Measurements from ENCODE around the gene GRK5. TPM values are rescaled to one million over a fixed set of nuclear protein-coding genes. Genes with fewer than 3 reads are reported as not detected.

The GRK5 gene
- total and polyA plus RNA-seq, 9 of the 15 experiments (the other 6 are each of a cell fraction or from before 2014, with no cell fraction given) = 0.46 to 0.83 (median 0.67) TPM; not detected in 2

GRCh38 chr10:119217401-119217800 is 10.0 kb downstream of the GRK5 start:
- DNase-seq (ENCODE audit: extremely low read depth in 1 of 4, low spot score in 3 of 4) (no peak), ATAC-seq (no peak), FAIRE-seq (no peak)
- no peak overlapping the region for H3K4me2 ChIP-seq (ENCODE audit: insufficient read depth, low read length)
- H3K27ac ChIP-seq (ENCODE audit: extremely low read depth, low read depth, low read length) = no peak overlapping the region
- H3K9me3 ChIP-seq (replicated peaks; ENCODE audit: control insufficient read depth, insufficient read depth, low read depth, low read length) = no peaks in the 10 kb centered on the region
- no peaks in the 10 kb centered on the region for H4K20me1 ChIP-seq (replicated peaks; ENCODE audit: control insufficient read depth, insufficient read depth, low read length)
- ChIA-PET CTCF (ENCODE audit: low intra/inter-chr PET ratio) (no interaction called here), POLR2A (no interaction called here)
- WGBS (ENCODE audit: insufficient coverage, low coverage, missing lambda C conversion rate) = 52% methylated on average over 9 of the region's 9 CpGs
- intact Hi-C loops (cut with micrococcal nuclease) (no loop called here), in situ Hi-C loops (cut with MboI) (no loop called here)
- no peaks in the 10 kb centered on the region for H3K79me2 ChIP-seq (ENCODE audit: control insufficient read depth, insufficient read depth, low read length)
- no peak overlapping the region for H3K4me3 ChIP-seq
- H3K4me1 ChIP-seq (replicated peaks in 1 of 2; ENCODE audit: control insufficient read depth in 2 of 2, insufficient read depth in 2 of 2, low read length in 2 of 2) = no peaks in the 10 kb centered on the region
- no peak overlapping the region for H3K9ac ChIP-seq (ENCODE audit: insufficient read depth in 1 of 2, low read depth in 2 of 2, low read length in 2 of 2)
- no peaks in the 10 kb centered on the region for H3K36me3 ChIP-seq (ENCODE audit: control insufficient read depth, insufficient read depth, low read length)
- no peak overlapping the region for H2AFZ ChIP-seq (ENCODE audit: low read depth, low read length)
- no TSS peak for BruUV-seq (replicated peaks)
- no peaks in the 10 kb centered on the region for H3K9me1 ChIP-seq (ENCODE audit: control insufficient read depth, insufficient read depth, low read length)
- no peaks in the 10 kb centered on the region for H3K27me3 ChIP-seq (ENCODE audit: control insufficient read depth in 2 of 2, insufficient read depth in 2 of 2, low read length in 2 of 2)
- TF ChIP-seq FOXK2 (conservative IDR thresholded peaks at IDR 0.05 in 1 of 2, IDR thresholded peaks at IDR 0.05 in 1 of 2; ENCODE audit: low read depth in 2 of 2) (no peak), PREB (CRISPR knock-in tag; IDR thresholded peaks at IDR 0.05) (no peak), MYC (IDR thresholded peaks at IDR 0.05; ENCODE audit: low read depth, low read length) (no peak), MYC (CRISPR knock-in tag; IDR thresholded peaks at IDR 0.05; ENCODE audit: borderline replicate concordance, low read depth) (no peak), SFPQ (IDR thresholded peaks at IDR 0.05; ENCODE audit: low read depth, low read length) (no peak), JUN (IDR thresholded peaks at IDR 0.05; ENCODE audit: borderline replicate concordance, low read depth, low read length) (no peak), JUN (CRISPR knock-in tag; IDR thresholded peaks at IDR 0.05; ENCODE audit: borderline replicate concordance) (no peak), TEAD4 (IDR thresholded peaks at IDR 0.05; ENCODE audit: low read length) (no peak), TEAD4 (CRISPR knock-in tag; IDR thresholded peaks at IDR 0.05; ENCODE audit: borderline replicate concordance) (no peak), FOS (IDR thresholded peaks at IDR 0.05; ENCODE audit: extremely low read depth, insufficient read length) (no peak), STAT6 (CRISPR knock-in tag; IDR thresholded peaks at IDR 0.05) (no peak), HDAC8 (tag; IDR thresholded peaks at IDR 0.05) (no peak), ATF6 (CRISPR knock-in tag; IDR thresholded peaks at IDR 0.05) (no peak), ATF2 (CRISPR knock-in tag; IDR thresholded peaks at IDR 0.05) (no peak)

All from K562 (cell line).